HTERT RPE-1 (cell line): ENCODE measurements around the gene SLCO2A1.

Source experiments
- in situ Hi-C: fragments of 300-500 bp; cut with MboI; formaldehyde crosslinking; loops from 4 replicates; pipeline ENCODE4 v1.14.3; 2020; ENCODE audit warnings: low sequenced_read_pairs

Gene SLCO2A1

GRCh38 chr3:134035836-134036235, 6.1 kb upstream of the SLCO2A1 start:
- in situ Hi-C loops: no loop called here

GRCh38 chr3:134034005-134034785, 4.5 kb upstream of the SLCO2A1 start:
- in situ Hi-C loops: no loop called here

- in situ Hi-C loops: no loop called here
Observed at GRCh38 chr3:134033315-134033996, 3.7 kb upstream of the SLCO2A1 start.

- in situ Hi-C loops: no loop called here
Observed at GRCh38 chr3:134031348-134031915, 1.7 kb upstream of the SLCO2A1 start.

- in situ Hi-C loops: no loop called here
Observed at GRCh38 chr3:134030379-134031347, 938 bp upstream of the SLCO2A1 start.

- in situ Hi-C loops: no loop called here
Observed at GRCh38 chr3:134029256-134029733, 430 bp downstream of the SLCO2A1 start.

- in situ Hi-C loops: no loop called here
Observed at GRCh38 chr3:134028486-134029255, 1.1 kb downstream of the SLCO2A1 start.

GRCh38 chr3:134027631-134028030, 2.1 kb downstream of the SLCO2A1 start:
- in situ Hi-C loops: no loop called here

GRCh38 chr3:134020135-134020680, 9.5 kb downstream of the SLCO2A1 start:
- in situ Hi-C loops: no loop called here

- in situ Hi-C loops: no loop called here
Observed at GRCh38 chr3:134018850-134019249, 10.9 kb downstream of the SLCO2A1 start.

GRCh38 chr3:134018406-134018805, 11.3 kb downstream of the SLCO2A1 start:
- in situ Hi-C loops: no loop called here

- in situ Hi-C loops: no loop called here
Observed at GRCh38 chr3:134017490-134017889, 12.2 kb downstream of the SLCO2A1 start.

GRCh38 chr3:134014270-134014669, 15.5 kb downstream of the SLCO2A1 start:
- in situ Hi-C loops: no loop called here

- in situ Hi-C loops: no loop called here
Observed at GRCh38 chr3:134013280-134013679, 16.4 kb downstream of the SLCO2A1 start.

GRCh38 chr3:134009345-134010000, 20.3 kb downstream of the SLCO2A1 start:
- in situ Hi-C loops: no loop called here

- in situ Hi-C loops: no loop called here
Observed at GRCh38 chr3:134008630-134009156, 21.0 kb downstream of the SLCO2A1 start.

GRCh38 chr3:134007819-134008218, 21.9 kb downstream of the SLCO2A1 start:
- in situ Hi-C loops: no loop called here

GRCh38 chr3:134004841-134005240, 24.9 kb downstream of the SLCO2A1 start:
- in situ Hi-C loops: no loop called here

- in situ Hi-C loops: no loop called here
Observed at GRCh38 chr3:134003066-134003465, 26.7 kb downstream of the SLCO2A1 start.
